OCI-LY1 (cell line): ENCODE data around the gene SPATA7.

Experiments used
- H2AFZ ChIP-seq: fragments of 200-600 bp; sonication (generic), shearing (Covaris generic); 2 replicates; pipeline ENCODE4 v1.6.0; 2014; ENCODE audit warnings: antibody characterized with exemption, mild to moderate bottlenecking, low read length
- H3F3A ChIP-seq: fragments of 200-600 bp; sonication (generic), shearing (Covaris generic); 2 replicates; pipeline ENCODE4 v1.6.0; 2014; ENCODE audit warnings: mild to moderate bottlenecking, antibody characterized with exemption, low read length, moderate library complexity; ENCODE audit not compliant: insufficient read depth
- H3K27ac ChIP-seq: fragments of 200-600 bp; sonication (generic); 2 replicates; pipeline ENCODE4 v1.5.1; 2014; ENCODE audit warnings: low read length, mixed run types, mild to moderate bottlenecking, low read depth; ENCODE audit not compliant: poor library complexity, severe bottlenecking
- H3K27me3 ChIP-seq: fragments of 200-600 bp; sonication (generic); 2 replicates; pipeline ENCODE4 v1.6.0; 2014; ENCODE audit warnings: antibody characterized with exemption, mild to moderate bottlenecking, low read length, moderate library complexity; ENCODE audit not compliant: insufficient read depth
- H3K36me3 ChIP-seq: fragments of 200-600 bp; sonication (generic); 2 replicates; pipeline ENCODE4 v1.6.1; 2014; ENCODE audit warnings: mild to moderate bottlenecking, antibody characterized with exemption, low read length, moderate library complexity, mixed read lengths; ENCODE audit not compliant: insufficient read depth
- H3K4me1 ChIP-seq: fragments of 200-600 bp; sonication (generic); 2 replicates; pipeline ENCODE4 v1.5.1; 2014; ENCODE audit warnings: mild to moderate bottlenecking, low read length, moderate library complexity; ENCODE audit not compliant: insufficient read depth, severe bottlenecking
- H3K4me2 ChIP-seq: fragments of 200-600 bp; sonication (generic), shearing (Covaris generic); 2 replicates; pipeline ENCODE4 v1.6.1; 2014; ENCODE audit warnings: low read length
- H3K4me3 ChIP-seq: fragments of 200-600 bp; sonication (generic); 2 replicates; pipeline ENCODE4 v1.5.1; 2014; ENCODE audit warnings: low read length, low read depth, mild to moderate bottlenecking, mixed read lengths; ENCODE audit not compliant: poor library complexity, severe bottlenecking
- H3K79me2 ChIP-seq: fragments of 200-600 bp; shearing (Covaris generic); 2 replicates; pipeline ENCODE4 v1.6.1; 2016; ENCODE audit warnings: mixed run types, low read length, mixed read lengths; ENCODE audit not compliant: insufficient read depth
- H3K9ac ChIP-seq: fragments of 200-600 bp; sonication (generic), shearing (Covaris generic); 2 replicates; pipeline ENCODE4 v1.6.1; 2014; ENCODE audit warnings: mild to moderate bottlenecking, low read length, mixed read lengths
- H3K9me2 ChIP-seq: fragments of 200-600 bp; sonication (generic), shearing (Covaris generic); 2 replicates; pipeline ENCODE4 v1.6.1; 2014; ENCODE audit warnings: low read depth, mild to moderate bottlenecking, low read length, mixed read lengths
- H3K9me3 ChIP-seq: fragments of 200-600 bp; shearing (Covaris generic); 2 replicates; pipeline ENCODE4 v1.6.1; 2014; ENCODE audit warnings: low read length, mixed read lengths
- H4K20me1 ChIP-seq: fragments of 200-600 bp; sonication (generic), shearing (Covaris generic); 2 replicates; pipeline ENCODE4 v1.6.0; 2016; ENCODE audit warnings: mild to moderate bottlenecking, low read length; ENCODE audit not compliant: insufficient read depth
- CTCF ChIP-seq: fragments of 200-600 bp; sonication (generic), shearing (Covaris generic); IDR thresholded peaks from 2 replicates; pipeline ENCODE4 v1.5.1; 2017; ENCODE audit warnings: mild to moderate bottlenecking, antibody characterized with exemption, low read length, moderate library complexity, mixed read lengths
- EZH2 ChIP-seq: fragments of 200-600 bp; sonication (generic), shearing (Covaris generic); IDR thresholded peaks from 2 replicates; pipeline ENCODE4 v1.8.0; 2017; ENCODE audit warnings: borderline replicate concordance, mixed run types, mild to moderate bottlenecking, antibody characterized with exemption, low read length, moderate library complexity, mixed read lengths

Gene SPATA7

GRCh38 chr14:88352698-88353097 is 32.8 kb upstream of the SPATA7 start:
- H3K4me2 ChIP-seq: no peak overlapping the region
- H4K20me1 ChIP-seq: no peaks in the 10 kb centered on the region
- H3K36me3 ChIP-seq: no peaks in the 10 kb centered on the region
- H3K9me3 ChIP-seq: no peaks in the 10 kb centered on the region
- H3K4me3 ChIP-seq: no peak overlapping the region
- H3K27me3 ChIP-seq: no peaks in the 10 kb centered on the region
- no peaks in the 10 kb centered on the region for H3K79me2 ChIP-seq
- H2AFZ ChIP-seq: no peak overlapping the region
- H3K9ac ChIP-seq: no peak overlapping the region
- H3K9me2 ChIP-seq: no peaks in the 10 kb centered on the region
- no peaks in the 10 kb centered on the region for H3K4me1 ChIP-seq
- no peak overlapping the region for H3K27ac ChIP-seq
- TF ChIP-seq CTCF (no peak), EZH2 (no peak)
- no peaks in the 10 kb centered on the region for H3F3A ChIP-seq

- Histone ChIP-seq H3K27me3 (no peaks in the 10 kb centered on the region), H3K4me2 (no peak overlapping the region), H3K36me3 (no peaks in the 10 kb centered on the region), H3K79me2 (no peaks in the 10 kb centered on the region), H3K27ac (no peak overlapping the region), H3K9me2 (no peaks in the 10 kb centered on the region), H3K4me3 (no peak overlapping the region), H3K9ac (no peak overlapping the region), H2AFZ (no peak overlapping the region), H3K9me3 (no peaks in the 10 kb centered on the region), H3K4me1 (no peaks in the 10 kb centered on the region), H4K20me1 (no peaks in the 10 kb centered on the region), H3F3A (no peaks in the 10 kb centered on the region)
- TF ChIP-seq CTCF: no peak
- no peak for TF ChIP-seq EZH2
Observed at GRCh38 chr14:88354358-88354757, 31.1 kb upstream of the SPATA7 start.

GRCh38 chr14:88359500-88359899 is 26.0 kb upstream of the SPATA7 start:
- Histone ChIP-seq H2AFZ (no peak overlapping the region), H3K79me2 (no peaks in the 10 kb centered on the region), H3K4me3 (no peak overlapping the region), H3K27me3 (no peaks in the 10 kb centered on the region), H3K4me1 (no peaks in the 10 kb centered on the region), H3K9me2 (no peaks in the 10 kb centered on the region), H4K20me1 (no peaks in the 10 kb centered on the region), H3K4me2 (no peak overlapping the region), H3K9me3 (no peaks in the 10 kb centered on the region), H3K9ac (no peak overlapping the region), H3F3A (no peaks in the 10 kb centered on the region), H3K27ac (no peak overlapping the region), H3K36me3 (no peaks in the 10 kb centered on the region)
- no peak for TF ChIP-seq CTCF
- TF ChIP-seq EZH2: no peak
